PC-9 (cell line): ENCODE data around the gene FTO.

Source experiments
- CTCF ChIP-seq: fragments of 200-600 bp; sonication (generic); conservative IDR thresholded peaks from 2 replicates; pipeline ENCODE4 v1.6.1; 2017; ENCODE audit warnings: mixed run types, antibody characterized with exemption, mild to moderate bottlenecking, moderate library complexity
- EZH2 ChIP-seq: fragments of 200-600 bp; sonication (generic); IDR thresholded peaks from 2 replicates; pipeline ENCODE4 v1.8.0; 2017; ENCODE audit warnings: antibody characterized with exemption, low read depth

- no peak for TF ChIP-seq CTCF
- no peak for TF ChIP-seq EZH2
Measured at GRCh38 chr16:54193013-54193664, 489.2 kb downstream of the FTO start.
